ENCODE measurements around the gene TMX2.
"Not testable (repeated sequence)": the region's sequence is repeated elsewhere in the genome, so short reads cannot be mapped to it uniquely, and the experiment has no call there.

TMX2 gene

DNA sequence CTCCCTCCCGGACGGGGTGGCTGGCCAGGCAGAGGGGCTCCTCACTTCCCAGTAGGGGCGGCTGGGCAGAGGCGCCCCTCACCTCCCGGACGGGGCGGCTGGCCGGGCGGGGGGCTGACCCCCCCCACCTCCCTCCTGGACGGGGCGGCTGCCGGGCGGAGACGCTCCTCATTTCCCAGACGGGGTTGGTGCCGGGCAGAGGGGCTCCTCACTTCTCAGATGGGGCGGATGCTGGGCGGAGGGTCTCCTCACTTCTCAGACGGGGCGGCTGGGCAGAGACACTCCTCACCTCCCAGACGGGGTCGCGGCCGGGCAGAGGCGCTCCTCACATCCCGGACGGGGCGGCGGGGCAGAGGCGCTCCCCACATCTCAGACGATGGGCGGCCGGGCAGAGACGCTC, 4.3 kb downstream of the TMX2 start:
- DNase-seq: not testable (repeated sequence)

DNA sequence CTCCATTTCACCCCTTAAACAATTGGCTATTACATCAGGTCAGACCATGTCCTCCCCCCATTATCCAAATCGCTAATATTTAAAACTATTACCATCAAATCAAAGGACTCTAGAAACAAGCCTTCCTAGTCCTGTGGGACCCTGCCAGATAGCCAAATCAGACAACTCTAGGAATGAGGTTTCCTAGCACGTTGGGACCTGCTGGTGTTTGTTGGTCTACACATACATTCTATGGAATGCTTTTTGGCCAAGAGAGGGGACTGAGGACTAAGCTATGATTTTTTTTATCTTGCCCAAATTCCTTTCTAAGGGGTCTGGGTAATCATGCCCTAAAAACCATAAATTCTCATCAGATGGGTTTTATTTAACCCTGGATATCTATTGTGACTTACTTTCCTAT, 14.8 kb downstream of the TMX2 start:
- no peak for DNase-seq

DNA sequence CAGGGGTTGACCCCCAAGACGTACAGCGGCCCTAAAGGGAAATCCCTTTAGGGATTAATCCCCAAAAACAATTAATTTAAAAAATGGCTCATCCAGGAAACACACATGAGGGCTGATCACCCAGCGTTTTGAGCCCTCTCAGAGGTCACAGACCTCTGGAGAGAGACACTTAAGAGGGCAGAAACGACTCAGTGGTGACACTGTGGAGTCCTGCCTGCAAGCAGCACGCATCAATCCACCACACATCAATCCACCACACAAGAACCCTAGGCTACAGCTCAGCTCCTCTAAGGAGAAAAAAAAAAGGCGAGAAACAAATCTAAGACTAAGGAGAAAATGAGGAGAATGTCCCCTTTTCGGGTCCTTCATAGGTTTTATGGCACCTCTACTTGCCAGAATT, 16.4 kb downstream of the TMX2 start:
- no peak for DNase-seq

DNA sequence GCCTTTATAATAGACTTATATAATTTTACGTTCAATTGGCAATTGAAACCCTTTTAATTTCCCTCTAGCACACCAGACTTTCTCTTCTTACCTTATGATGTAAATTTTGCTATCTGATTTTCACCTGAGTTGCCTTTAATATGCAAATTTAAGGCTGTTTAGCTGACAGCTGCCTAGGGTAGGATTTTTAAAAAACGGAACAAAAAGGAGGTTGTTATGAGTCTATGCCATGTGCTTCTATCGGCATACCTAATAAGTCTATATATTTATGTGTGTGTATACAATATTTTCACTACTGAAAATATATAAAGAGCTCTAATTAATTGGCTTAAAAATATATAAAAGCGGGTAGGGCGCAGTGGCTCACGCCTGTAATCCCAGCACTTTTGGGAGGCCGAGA, 17.1 kb downstream of the TMX2 start:
- no peak for DNase-seq

DNA sequence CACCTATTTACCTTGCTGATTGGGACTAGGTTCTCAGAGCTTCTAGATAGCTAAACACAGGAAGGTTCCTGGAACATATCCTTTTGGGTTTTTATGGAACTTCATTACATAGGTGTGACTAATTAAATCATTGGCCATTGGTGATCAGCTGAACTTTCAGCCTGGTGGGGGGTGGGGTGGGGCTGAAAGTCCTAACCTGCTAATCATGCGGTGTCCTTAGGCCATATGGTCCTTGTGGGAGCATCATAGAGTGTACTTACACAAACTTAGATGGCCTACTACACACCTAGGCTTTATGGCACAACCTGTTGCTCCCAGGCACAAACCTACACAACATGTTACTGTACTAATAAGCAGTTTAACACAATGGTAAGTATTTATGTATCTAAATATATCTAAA, 20.3 kb downstream of the TMX2 start:
- no peak for DNase-seq

DNA sequence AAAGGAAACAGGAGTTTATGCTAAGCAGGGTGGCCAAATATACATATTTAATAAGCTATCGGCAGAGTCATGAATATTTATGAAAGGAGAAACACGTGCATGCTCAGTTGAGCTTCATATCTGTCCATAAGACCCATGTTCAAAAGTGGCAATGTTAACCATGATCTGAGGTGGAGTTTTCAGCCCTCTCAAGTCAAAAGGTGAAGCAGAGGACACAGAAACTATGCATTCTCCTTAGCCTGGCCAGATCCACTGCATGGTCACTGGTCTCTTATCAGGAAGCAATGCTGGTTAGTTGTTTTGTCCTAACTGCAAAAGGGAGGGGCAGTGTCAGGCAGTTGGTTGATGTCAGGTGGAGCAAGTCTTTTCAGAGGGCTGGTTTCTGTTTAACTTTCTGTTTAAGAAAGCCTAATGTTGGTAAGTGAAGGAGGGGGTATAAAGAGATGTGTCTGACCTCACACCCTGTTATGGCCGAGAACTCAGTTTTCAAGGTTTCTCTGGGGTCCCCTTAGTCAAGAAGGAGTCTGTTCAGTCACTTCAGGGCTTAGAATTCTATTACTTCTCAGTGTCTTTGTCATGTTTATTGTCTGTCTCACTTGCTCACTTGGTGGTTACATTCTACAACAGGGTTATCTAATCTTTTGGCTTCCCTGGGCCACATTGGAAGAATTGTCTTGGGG, 23.4 kb downstream of the TMX2 start:
- no peak for DNase-seq

DNA sequence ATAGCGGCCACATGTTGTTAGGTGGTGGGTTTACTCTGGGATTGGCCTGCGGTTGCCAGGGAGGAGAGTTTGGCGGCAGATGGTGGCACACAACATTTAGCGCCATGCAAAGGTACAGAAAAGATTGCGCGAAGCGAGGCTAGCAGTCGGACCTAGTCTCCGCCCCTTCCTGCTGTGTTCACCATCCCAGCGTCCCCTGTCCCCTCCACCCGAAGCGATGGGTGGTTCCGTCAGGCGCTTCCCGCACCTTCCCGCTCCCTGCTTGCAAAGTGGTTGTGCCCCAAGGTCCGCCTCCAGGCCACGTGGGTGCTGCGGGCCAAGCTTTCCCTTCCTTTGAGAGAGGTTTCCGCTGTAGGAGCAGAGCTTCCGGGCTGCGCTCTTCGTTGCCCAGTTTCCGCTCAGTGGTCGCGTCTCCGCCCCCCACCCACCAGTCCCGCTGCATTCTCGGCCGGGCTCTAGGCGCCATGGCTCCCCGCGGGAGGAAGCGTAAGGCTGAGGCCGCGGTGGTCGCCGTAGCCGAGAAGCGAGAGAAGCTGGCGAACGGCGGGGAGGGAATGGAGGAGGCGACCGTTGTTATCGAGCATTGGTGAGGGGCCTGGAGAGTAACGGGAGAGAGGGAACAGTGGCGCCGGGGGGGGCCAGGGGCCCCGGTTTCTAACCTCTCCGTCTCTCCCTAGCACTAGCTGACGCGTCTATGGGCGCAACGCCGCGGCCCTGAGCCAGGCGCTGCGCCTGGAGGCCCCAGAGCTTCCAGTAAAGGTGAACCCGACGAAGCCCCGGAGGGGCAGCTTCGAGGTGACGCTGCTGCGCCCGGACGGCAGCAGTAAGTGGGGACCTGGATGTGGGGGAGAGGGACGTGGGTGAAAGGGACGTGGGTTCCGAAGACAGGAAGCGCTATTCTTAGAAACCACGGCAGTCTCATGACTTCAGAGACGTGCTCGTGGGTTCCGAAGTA, 29.0 kb downstream of the TMX2 start, which contains the start of gene SELENOH:
TSS of gene SELENOH (plus strand) at position 360 of the 955 bp plus-strand sequence. CDS start at position 465, 105 bp downstream.
- peak; percentile 93 for DNase-seq

DNA sequence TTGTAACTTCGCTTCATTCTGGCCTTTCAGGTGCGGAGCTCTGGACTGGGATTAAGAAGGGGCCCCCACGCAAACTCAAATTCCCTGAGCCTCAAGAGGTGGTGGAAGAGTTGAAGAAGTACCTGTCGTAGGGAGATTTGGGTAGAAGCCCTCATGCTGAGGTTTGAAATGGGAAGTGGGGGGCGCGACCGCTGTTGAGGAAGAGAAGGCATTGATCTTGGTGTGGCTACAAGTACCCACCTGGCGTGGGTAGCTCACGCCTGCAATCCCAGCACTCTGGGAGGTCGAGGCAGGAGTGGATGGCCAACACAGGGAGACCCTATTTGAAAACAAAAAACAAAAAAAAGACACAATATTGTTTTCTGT, 29.7 kb downstream of the TMX2 start:
- no peak for DNase-seq

DNA sequence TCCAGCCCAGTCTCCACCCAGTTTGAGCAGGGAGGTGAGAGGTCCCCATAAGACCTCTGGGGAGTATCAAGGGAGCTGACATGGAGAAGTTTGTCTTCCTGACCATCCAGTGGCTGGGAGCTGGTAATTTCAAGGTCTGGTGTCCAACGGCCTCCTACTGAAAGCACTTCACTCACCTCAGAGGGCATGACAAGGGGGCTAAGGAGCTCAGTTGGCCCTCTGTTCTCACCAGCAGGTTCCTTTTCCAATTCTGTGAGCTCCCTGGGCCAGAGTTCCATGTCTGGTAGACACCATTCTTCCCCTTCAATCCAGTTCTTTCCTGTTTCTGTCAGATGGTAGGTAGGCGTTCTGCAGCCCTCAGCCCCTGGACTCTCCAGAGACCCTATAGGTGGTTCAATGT, 32.0 kb downstream of the TMX2 start:
- no peak for DNase-seq

DNA sequence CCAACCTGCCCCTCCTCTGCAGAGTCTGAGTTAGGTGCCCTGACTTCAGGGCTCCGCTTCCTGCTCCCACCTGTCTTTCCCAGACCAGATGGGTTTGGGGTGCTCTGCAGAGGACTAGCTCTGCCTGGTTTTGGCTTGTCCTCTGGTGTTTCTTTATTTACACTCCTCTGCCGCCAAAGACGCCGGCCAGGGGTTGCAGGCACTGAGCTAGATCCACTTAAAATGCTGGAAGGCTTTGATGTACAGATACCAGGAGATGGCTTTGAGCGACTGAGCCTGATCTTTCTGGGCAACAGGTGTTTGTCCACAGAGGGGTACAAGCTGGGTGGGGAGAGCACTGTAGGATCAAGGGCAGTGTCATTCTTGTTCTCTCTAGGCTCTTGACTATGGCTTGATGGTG, 32.8 kb downstream of the TMX2 start:
- no peak for DNase-seq

DNA sequence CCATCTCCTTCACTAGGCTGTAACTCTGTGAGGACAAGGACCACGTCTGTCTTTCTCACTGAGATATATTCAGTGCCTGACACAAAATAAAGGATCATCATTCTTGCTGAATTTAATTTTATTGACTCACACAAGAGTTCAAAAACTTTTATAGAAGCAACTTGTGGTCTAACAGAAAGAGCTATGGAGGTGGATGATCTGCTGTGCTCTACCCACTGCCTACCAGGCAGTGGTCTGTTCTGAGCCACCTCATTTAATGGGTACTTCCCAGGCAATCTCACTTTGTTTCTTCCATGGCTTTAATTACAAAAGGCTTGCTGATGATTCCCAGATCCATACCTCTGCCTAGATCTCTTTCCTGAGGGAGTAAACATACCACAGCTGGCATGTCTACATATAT, 34.5 kb downstream of the TMX2 start:
- no peak for DNase-seq

DNA sequence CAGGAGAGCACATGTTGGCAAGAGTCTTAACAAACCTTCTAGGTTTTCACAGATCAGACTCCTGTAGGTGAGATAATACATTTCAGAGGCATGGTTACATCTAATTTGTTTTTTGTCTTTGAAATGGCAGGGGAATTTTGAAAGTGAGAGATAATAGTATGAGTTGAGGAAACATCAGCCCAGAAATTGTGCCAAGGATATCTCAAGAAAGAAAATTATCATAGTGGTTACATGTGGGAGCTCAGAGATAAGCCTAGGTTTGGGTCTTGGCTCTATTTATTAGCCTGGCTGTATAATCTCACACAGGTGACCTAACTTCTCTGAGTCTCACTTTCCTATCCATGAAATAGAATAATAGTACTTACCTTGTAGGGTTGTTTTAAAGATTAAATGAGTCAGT, 38.8 kb downstream of the TMX2 start:
- DNase-seq: no peak

DNA sequence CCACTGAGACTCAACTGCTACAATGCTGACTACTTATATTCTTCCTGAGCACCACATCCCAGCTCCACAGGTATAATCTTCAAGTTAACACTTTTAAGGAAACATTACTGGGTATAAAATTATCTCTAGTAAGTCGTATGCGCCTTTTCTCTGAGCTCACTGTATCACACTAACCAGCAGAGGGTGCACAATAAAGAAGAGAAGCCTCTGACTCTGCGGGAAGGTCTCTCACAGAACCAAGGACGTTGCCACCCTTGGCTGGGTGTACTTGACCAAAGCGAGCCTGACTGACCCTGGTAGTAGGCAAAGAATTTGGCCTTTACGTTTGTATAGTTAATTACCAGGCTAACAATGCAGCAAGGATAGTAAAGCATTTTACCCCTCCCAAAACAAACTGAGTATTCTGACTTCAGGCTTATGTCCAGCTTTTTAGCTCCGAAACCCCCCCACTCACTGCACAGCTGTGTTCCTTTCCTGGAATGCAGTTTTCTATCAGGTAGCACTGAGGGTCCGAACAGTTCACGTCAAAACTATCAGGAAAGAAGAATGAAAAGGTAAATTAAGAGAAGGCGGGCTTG, 39.4 kb downstream of the TMX2 start, which contains the start of gene BTBD18:
TSS of gene BTBD18 (minus strand) at position 144 of the 578 bp plus-strand sequence. CDS start 631 bp downstream, outside the sequence.
- DNase-seq: no peak

DNA sequence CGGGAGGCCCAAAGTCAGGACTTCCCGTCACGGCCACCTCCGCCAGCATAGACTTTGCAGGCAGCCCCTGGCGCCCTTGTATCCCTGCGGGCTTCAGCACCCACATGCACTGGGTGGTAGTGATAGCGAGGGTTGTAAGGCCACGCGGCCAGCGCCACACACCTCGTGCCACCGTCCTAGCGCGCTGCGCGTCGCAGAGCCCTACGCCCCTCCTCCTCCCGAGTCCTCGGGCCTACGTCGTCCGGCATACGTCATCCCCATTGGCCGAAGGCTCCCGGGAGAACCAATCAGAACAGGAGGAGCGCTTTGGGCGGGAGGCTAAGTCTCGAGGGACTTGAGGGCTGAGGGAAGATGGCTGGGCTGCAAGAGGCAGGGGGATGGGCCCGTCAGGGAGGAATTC, 40.6 kb downstream of the TMX2 start:
- DNase-seq: no peak

DNA sequence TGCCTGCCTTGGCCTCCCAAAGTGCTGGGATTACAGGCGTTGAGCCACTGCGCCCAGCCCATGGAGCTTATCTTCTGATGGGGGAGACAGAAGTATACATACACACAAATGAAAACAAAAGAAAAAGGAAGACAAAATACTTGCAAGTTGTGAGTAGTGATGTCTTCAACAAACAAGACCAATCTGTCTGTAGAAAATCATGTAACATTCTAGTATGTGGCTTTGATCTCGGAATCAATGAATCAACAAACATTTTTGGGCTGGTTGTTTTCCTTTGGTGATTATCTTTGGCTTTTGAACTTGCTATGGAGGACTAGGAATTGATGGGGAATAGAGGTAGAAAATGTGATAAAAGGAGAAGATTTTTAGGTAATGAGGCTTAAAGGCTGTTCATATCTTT, 45.8 kb downstream of the TMX2 start:
- DNase-seq: no peak

DNA sequence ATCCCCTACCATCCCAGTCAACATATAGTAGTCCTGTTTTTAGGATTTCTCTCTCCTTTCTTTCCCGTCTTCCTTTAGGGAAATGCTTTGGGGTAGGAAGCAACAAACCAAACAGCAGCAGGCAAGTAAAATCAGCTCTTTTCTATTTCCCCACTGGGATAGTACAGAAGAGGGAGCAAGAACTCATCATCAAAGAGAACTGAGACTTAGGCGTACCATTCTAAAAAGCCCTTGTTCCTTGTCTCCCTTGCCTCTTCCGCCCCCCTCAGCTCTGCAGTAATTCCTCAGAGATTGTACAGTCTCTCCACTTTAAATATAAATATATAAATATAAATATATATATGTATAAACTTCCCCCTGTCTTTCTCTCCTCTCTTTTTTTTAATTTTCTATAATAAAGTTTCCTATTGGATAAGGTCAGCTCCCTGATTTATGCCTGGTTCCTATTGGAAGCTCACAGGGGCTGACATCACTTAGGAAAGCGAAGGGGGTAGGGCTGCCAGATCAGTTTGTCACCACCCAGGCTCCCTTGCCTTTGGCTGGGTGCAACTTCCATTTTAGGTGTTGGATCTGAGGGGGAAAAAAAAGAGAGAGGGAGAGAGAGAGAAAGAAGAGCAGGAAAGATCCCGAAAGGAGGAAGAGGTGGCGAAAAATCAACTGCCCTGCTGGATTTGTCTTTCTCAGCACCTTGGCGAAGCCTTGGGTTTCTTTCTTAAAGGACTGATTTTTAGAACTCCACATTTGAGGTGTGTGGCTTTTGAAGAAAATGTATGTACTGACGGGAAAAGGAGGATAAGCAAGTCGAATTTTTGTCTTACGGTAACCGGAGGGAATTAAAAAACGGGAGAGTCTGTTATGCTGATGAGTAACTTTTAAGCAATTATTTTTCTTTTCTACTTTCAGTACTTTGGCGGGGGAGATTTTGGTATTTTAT, 49.2 kb downstream of the TMX2 start, which contains the start of gene CTNND1:
TSS of gene CTNND1 (plus strand) at position 502 of the 934 bp plus-strand sequence. CDS start 29,677 bp downstream, outside the sequence.
- DNase-seq: peak; percentile 25

DNA sequence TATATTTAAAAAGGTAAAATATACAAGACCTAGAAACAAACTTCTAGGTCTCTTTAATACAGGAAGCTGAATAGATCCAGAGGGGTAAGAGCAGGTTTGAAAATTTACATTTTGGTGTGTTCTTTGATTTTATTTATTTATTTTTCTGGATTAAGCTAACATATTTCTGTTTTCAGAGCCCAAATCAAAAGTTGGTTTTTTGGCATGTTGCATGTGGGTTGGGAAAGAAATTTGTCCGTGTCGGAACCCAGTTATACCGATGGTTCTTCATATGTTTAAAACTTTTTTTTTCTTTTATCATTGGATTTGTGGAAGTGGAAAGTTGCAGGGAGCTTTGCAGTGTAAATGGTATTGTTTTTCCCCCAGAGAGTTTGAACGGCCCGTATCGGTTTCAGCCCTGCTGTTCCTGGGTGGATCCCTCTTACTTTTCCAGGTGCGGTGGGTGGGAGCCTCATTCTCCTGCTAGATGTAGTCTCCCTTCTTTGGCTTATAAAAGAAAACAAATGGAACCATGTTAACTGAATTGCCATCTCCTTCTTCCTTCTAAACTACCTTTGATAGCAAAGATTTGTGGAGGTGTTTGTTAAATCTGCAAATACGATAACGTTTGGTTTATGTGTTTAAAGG, 50.0 kb downstream of the TMX2 start:
- DNase-seq: no peak

DNA sequence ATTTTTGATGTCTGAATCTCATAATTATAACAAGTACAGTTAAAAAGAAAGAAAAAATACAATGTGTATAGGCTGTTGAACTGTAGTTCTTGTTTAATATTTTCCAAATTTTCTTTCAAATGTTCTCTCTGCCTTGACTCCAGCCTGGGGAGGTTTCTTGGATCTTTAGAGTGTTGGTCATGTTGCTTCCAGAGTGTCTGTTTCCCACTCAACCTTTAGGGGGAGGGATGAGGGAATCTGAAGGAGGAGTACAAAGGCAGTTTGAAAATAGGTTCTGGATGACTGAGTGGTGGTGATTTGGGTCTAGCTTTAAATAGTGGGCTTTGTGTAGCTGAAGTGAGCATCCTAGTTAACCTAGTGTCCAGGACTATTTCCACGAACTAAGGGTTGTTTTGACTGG, 51.2 kb downstream of the TMX2 start:
- DNase-seq: no peak

DNA sequence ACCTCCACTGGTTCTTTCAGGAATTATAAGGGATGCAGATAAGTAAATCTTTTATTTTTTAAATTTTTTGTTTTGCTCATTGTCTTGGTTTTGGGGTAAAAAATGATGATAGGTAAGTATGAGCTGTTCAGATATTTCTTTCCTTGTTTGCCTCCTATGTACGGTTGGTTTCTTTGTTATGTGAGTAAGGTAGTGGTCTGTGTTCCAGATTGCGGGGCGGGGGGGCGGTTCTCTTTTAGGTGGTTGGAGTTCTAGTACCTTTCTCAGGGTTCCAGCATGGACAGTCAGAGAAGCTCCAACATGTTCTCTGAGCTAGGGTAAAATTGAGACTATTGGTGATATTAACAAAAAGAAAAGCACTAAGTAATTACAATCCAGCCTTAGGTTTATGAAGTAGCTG, 51.6 kb downstream of the TMX2 start:
- no peak for DNase-seq

DNA sequence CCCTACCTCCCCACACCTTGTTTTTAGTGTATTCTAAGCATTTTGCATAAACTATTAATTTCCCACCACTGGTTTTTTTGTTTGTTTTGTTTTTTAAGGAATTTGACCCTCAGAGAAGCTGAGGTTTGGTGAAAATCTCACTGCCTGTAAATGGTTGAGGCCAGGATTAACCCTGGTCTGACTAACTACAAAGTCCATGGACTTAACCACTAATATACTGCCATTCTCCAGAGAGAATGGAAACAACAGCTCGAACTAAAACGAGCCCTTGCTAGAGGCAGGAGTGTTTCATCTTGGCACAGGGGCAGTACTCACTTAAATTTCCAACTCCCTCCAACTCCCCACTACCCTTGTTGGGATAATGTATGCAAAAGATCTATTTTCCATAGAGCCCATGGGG, 52.2 kb downstream of the TMX2 start:
- no peak for DNase-seq

DNA sequence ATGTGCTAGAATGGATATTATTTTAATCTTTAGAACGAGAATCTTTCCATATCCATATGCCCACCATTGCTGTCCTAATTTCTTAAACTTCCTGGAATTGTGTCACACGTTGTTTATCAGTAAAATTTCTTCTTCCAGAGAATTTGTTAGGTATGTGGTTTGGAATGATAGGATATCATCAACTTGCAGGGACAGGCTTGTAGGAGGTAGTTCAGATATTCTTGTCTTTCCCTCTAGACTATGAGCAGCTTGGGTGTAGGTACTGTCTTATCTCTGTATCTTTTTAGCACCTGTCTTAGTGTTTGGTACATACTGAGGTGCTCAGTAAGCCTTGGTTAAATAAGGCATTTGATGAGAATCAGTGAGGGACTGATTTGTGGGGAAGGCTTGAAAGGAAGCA, 52.6 kb downstream of the TMX2 start:
- no peak for DNase-seq

DNA sequence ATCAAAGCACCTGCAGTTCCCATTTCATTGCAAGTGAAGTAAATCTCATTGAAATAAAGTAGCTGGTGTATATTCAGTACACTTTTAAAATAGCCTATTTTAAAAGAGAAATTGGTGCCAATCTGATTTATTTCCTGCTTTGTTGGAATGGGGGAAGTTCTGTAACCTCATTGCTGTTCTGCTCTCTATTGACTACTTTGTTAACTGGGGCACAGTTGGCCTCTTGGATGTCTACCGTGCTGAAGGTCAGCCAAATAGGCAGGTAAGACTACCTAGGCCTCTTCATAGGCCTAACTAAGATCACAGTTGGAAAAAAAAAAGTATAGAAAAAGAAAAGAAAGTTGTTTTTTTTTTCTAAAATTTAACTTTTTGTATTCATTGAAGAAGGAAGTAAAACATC, 58.4 kb downstream of the TMX2 start:
- no peak for DNase-seq
